Liver (tissue), 9 donors: ENCODE measurements around the gene SSBP2. TPM values are rescaled to one million over a fixed set of nuclear protein-coding genes. Genes with fewer than 3 reads are reported as not detected.
"Not testable (repeated sequence)": the region's sequence is repeated elsewhere in the genome, so short reads cannot be mapped to it uniquely, and the experiment has no call there.

Experiments
- DNase-seq: peaks from one replicate; pipeline ENCODE4 v3.0.0-alpha.2; 2017; ENCODE audit warnings: low spot score
- H3K27ac ChIP-seq, 2 donors: one replicate each; pipeline ENCODE4 v1.7.0; 2013; ENCODE audit warnings: inconsistent platforms in 2 of 2, low read length in 2 of 2, control low read depth in 1 of 2, low read depth in 1 of 2, mild to moderate bottlenecking in 1 of 2
- H3K27me3 ChIP-seq, 4 donors: one replicate each; pipeline versions ENCODE4 v1.6.1 to v1.7.0; 2013; ENCODE audit warnings: low read length in 3 of 4, inconsistent platforms in 1 of 4, mild to moderate bottlenecking in 1 of 4, moderate library complexity in 1 of 4; ENCODE audit not compliant: control insufficient read depth in 4 of 4, insufficient read depth in 4 of 4
- H3K36me3 ChIP-seq, 4 donors: one replicate each; pipeline versions ENCODE4 v1.6.1 to v1.7.0; 2013; ENCODE audit warnings: low read length in 3 of 4, mild to moderate bottlenecking in 3 of 4, low read depth in 1 of 4, moderate library complexity in 1 of 4; ENCODE audit not compliant: control insufficient read depth in 4 of 4, insufficient read depth in 3 of 4
- H3K4me1 ChIP-seq, 4 donors: one replicate each; pipeline versions ENCODE4 v1.6.1 to v1.7.0; 2013; ENCODE audit warnings: low read length in 3 of 4, mild to moderate bottlenecking in 3 of 4, moderate library complexity in 1 of 4; ENCODE audit not compliant: control insufficient read depth in 4 of 4, insufficient read depth in 4 of 4
- H3K4me3 ChIP-seq, 3 donors: one replicate each; pipeline versions ENCODE4 v1.6.1 to v1.7.0; 2013; ENCODE audit warnings: low read length in 3 of 3, control low read depth in 1 of 3, low read depth in 1 of 3, mild to moderate bottlenecking in 1 of 3
- H3K9ac ChIP-seq, 2 donors: one replicate each; pipeline ENCODE4 v1.7.0; 2013; ENCODE audit warnings: low read length in 2 of 2, mild to moderate bottlenecking in 2 of 2, moderate library complexity in 2 of 2, control low read depth in 1 of 2, low read depth in 1 of 2
- H3K9me3 ChIP-seq, 4 donors: one replicate each; pipeline versions ENCODE4 v1.6.1 to v1.7.0; 2013; ENCODE audit warnings: low read length in 3 of 4; ENCODE audit not compliant: control insufficient read depth in 4 of 4
- EGR1 ChIP-seq, 2 donors: IDR thresholded peaks; 2 replicates each; pipeline ENCODE4 v1.6.1; 2016 to 2018; ENCODE audit warnings: antibody characterized with exemption in 2 of 2, low read depth in 2 of 2
- FOXA1 ChIP-seq: IDR thresholded peaks from 2 replicates; pipeline ENCODE4 v1.6.1; 2016; ENCODE audit warnings: antibody characterized with exemption
- FOXA2 ChIP-seq: IDR thresholded peaks from 2 replicates; pipeline ENCODE4 v1.6.1; 2016; ENCODE audit warnings: antibody characterized with exemption
- JUND ChIP-seq, 2 donors: IDR thresholded peaks; 2 replicates each; pipeline ENCODE4 v1.6.1; 2016; ENCODE audit warnings: antibody characterized with exemption in 2 of 2
- NR2F2 ChIP-seq: IDR thresholded peaks from 2 replicates; pipeline ENCODE4 v1.6.1; 2016; ENCODE audit warnings: antibody characterized with exemption
- RAD21 ChIP-seq, 2 donors: IDR thresholded peaks; 2 replicates each; pipeline ENCODE4 v1.6.1; 2016; ENCODE audit warnings: antibody characterized with exemption in 2 of 2, mild to moderate bottlenecking in 2 of 2
- RXRA ChIP-seq, 2 donors: IDR thresholded peaks; 2 replicates each; pipeline ENCODE4 v1.6.1; 2017 to 2018; ENCODE audit warnings: antibody characterized with exemption in 2 of 2, mild to moderate bottlenecking in 1 of 2
- SP1 ChIP-seq: IDR thresholded peaks from 2 replicates; pipeline ENCODE4 v1.6.1; 2018; ENCODE audit warnings: antibody characterized with exemption, mild to moderate bottlenecking
- TAF1 ChIP-seq: conservative IDR thresholded peaks from 2 replicates; pipeline ENCODE4 v1.6.1; 2016; ENCODE audit warnings: antibody characterized with exemption, mild to moderate bottlenecking
- WGBS: extraction: QIAGEN DNeasy Blood & Tissue Kit; methylation state at CpG from one replicate; pipeline ENCODE4 v1.1.7; 2013; 5-methylcytosine and 5-hydroxymethylcytosine counted together
- polyA plus RNA-seq, 2 donors: library from polyadenylated mRNA; stranded (reverse) in 1 of 2; unstranded in 1 of 2; fragments of 200-250 nt in 1 of 2; fragments of >200 nt in 1 of 2; fragmentation: Nextera tagmentation in 1 of 2; extraction: Ambion mirVana in 1 of 2; gene quantifications; one replicate each; pipeline versions ENCODE4 v1.2.1 to v1.2.3, GENCODE V29; 2013 to 2015
- total RNA-seq, 2 donors: library from RNA; depleted of rRNA; stranded (reverse); fragments of >200 nt; gene quantifications; one replicate each; pipeline ENCODE4 v1.2.3, GENCODE V29; 2014
- TF ChIP-seq, protein P1 (sequence below): IDR thresholded peaks from 2 replicates; pipeline ENCODE4 v1.6.1; 2016; ENCODE audit warnings: antibody characterized with exemption
- TF ChIP-seq, protein P2 (sequence below): IDR thresholded peaks from 2 replicates; pipeline ENCODE4 v1.6.1; 2016; ENCODE audit warnings: antibody characterized with exemption, mild to moderate bottlenecking
- TF ChIP-seq, protein P3 (sequence below): IDR thresholded peaks from 2 replicates; pipeline ENCODE4 v1.6.1; 2016; ENCODE audit warnings: antibody characterized with exemption
- donor health status: healthy.
- donor health status: healthy.
- donor health status: healthy.
- donor health status: healthy.
- donor health status: healthy.

The SSBP2 gene
- total and polyA plus RNA-seq, 4 donors = 2.2 to 10.1 (median 4.1) TPM

DNA sequence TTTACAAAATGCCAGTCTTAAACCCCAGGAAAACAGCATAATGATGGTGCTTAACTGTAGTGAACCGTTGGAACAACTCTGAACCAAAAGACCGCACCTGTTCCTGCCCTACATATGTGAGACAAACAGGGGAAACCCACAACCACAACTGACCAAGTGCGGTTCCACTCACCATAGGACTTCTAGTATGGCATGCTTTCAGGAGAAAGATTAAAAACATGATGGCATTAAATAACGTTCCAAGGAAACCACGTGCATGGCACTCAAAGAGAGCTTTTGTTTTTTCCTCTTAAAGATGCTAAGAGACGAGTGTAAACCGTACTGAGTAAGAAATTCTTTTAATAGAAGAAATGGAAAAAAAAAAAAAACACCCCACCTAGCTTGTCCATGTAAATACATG, 119.8 kb downstream of the SSBP2 start:
- Histone ChIP-seq H3K4me1 (no peaks in the 10 kb centered on the region), H3K4me3 (no peak overlapping the region), H3K36me3 (no peaks in the 10 kb centered on the region), H3K27me3 (no peaks in the 10 kb centered on the region), H3K9me3 (no peaks in the 10 kb centered on the region), H3K9ac (no peak overlapping the region), H3K27ac (no peak overlapping the region)
- TF ChIP-seq RAD21 (IDR thresholded peaks at IDR 0.05) (no peak), JUND (IDR thresholded peaks at IDR 0.05) (no peak), TAF1 (no peak), NR2F2 (no peak)
- TF ChIP-seq, protein P1, sequence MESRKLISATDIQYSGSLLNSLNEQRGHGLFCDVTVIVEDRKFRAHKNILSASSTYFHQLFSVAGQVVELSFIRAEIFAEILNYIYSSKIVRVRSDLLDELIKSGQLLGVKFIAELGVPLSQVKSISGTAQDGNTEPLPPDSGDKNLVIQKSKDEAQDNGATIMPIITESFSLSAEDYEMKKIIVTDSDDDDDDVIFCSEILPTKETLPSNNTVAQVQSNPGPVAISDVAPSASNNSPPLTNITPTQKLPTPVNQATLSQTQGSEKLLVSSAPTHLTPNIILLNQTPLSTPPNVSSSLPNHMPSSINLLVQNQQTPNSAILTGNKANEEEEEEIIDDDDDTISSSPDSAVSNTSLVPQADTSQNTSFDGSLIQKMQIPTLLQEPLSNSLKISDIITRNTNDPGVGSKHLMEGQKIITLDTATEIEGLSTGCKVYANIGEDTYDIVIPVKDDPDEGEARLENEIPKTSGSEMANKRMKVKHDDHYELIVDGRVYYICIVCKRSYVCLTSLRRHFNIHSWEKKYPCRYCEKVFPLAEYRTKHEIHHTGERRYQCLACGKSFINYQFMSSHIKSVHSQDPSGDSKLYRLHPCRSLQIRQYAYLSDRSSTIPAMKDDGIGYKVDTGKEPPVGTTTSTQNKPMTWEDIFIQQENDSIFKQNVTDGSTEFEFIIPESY = no peak
- TF ChIP-seq, protein P2, sequence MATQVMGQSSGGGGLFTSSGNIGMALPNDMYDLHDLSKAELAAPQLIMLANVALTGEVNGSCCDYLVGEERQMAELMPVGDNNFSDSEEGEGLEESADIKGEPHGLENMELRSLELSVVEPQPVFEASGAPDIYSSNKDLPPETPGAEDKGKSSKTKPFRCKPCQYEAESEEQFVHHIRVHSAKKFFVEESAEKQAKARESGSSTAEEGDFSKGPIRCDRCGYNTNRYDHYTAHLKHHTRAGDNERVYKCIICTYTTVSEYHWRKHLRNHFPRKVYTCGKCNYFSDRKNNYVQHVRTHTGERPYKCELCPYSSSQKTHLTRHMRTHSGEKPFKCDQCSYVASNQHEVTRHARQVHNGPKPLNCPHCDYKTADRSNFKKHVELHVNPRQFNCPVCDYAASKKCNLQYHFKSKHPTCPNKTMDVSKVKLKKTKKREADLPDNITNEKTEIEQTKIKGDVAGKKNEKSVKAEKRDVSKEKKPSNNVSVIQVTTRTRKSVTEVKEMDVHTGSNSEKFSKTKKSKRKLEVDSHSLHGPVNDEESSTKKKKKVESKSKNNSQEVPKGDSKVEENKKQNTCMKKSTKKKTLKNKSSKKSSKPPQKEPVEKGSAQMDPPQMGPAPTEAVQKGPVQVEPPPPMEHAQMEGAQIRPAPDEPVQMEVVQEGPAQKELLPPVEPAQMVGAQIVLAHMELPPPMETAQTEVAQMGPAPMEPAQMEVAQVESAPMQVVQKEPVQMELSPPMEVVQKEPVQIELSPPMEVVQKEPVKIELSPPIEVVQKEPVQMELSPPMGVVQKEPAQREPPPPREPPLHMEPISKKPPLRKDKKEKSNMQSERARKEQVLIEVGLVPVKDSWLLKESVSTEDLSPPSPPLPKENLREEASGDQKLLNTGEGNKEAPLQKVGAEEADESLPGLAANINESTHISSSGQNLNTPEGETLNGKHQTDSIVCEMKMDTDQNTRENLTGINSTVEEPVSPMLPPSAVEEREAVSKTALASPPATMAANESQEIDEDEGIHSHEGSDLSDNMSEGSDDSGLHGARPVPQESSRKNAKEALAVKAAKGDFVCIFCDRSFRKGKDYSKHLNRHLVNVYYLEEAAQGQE = no peak
- no peak for DNase-seq
- WGBS = 81% methylated on average over 7 of the region's 7 CpGs

DNA sequence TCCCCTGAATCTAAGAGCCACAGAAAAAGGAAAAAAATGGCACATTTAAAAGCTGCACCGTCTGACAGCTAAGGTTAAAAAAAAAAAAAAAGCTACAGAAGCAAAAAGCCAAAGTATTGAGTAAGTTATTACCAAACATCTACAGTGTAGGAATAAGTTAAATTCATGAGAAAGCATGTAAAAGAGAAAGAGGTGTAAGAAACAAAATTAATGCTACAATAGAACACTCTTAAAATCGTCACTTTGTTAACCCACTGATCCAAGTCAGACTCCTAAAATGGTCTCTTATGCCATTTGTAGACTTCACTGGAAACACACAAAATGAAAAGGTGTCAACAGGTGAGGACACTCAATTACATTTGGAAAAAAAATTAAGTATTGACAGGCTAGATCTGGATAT, 120.2 kb downstream of the SSBP2 start:
- no peak for TF ChIP-seq RXRA (IDR thresholded peaks at IDR 0.05)
- TF ChIP-seq, protein P3, sequence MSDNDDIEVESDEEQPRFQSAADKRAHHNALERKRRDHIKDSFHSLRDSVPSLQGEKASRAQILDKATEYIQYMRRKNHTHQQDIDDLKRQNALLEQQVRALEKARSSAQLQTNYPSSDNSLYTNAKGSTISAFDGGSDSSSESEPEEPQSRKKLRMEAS = no peak

DNA sequence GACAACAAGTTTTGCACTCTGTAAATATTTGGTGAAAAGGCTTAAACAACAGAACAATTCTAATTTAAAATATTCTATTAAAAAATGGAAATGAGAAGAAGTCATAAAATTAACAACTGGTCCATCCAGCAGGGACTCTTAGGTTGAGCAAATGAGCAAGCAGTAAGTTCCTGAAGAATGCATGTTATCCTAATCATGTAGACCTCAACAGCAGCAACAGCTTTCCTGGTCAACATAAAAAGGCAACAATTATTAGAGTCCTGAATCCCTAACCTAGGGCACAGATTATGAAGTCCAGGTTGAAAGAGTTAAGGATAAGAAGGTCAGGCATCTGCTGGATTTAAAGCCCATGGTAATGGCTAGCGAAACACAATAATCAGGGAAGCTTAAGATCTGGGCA, 120.9 kb downstream of the SSBP2 start:
- H3K4me3 ChIP-seq = no peak overlapping the region
- WGBS = 95% methylated on average over 1 of the region's 1 CpG

More for the DNA sequence above, 120.2 kb downstream of the SSBP2 start:
- Histone ChIP-seq H3K9me3 (no peaks in the 10 kb centered on the region), H3K4me1 (no peaks in the 10 kb centered on the region), H3K27me3 (no peaks in the 10 kb centered on the region), H3K36me3 (no peaks in the 10 kb centered on the region), H3K27ac (no peak overlapping the region), H3K4me3 (no peak overlapping the region), H3K9ac (no peak overlapping the region)
- WGBS = 77% methylated on average over 2 of the region's 2 CpGs
- no peak for DNase-seq

DNA sequence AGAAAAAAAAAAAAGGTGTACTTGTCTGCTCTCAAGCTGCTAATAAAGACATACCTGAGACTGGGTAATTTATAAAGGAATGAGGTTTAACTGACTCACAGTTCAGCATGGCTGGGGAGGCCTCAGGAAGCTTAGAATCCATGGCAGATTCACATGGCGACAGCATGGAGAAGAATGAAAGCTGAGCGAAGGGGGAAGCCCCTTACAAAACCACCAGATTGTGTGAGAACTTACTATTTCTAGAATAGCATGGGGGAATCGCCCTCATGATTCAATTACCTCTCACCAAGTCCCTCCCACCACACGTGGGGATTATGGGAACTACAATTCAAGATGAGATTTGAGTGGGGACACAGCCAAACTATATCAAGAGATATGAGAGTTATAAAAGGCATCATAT, 122.8 kb downstream of the SSBP2 start:
- H3K4me3 ChIP-seq, DNase-seq: not testable (repeated sequence)
- WGBS = 90% methylated on average over 4 of the region's 4 CpGs

More for the DNA sequence above, 120.9 kb downstream of the SSBP2 start:
- H3K9ac ChIP-seq = no peak overlapping the region
- DNase-seq = no peak
- no peaks in the 10 kb centered on the region for H3K4me1 ChIP-seq
- H3K36me3 ChIP-seq = no peaks in the 10 kb centered on the region
- H3K27ac ChIP-seq = no peak overlapping the region
- no peaks in the 10 kb centered on the region for H3K9me3 ChIP-seq
- TF ChIP-seq SP1 (no peak), EGR1 (IDR thresholded peaks at IDR 0.05; ENCODE audit: low read depth in 2 of 2) (no peak), RAD21 (IDR thresholded peaks at IDR 0.05) (no peak), FOXA1 (no peak), JUND (IDR thresholded peaks at IDR 0.05) (no peak), TAF1 (no peak), FOXA2 (no peak)
- TF ChIP-seq, protein P2 = no peak
- no peaks in the 10 kb centered on the region for H3K27me3 ChIP-seq

More for the DNA sequence above, 122.8 kb downstream of the SSBP2 start:
- not testable (repeated sequence) for H3K27ac ChIP-seq, H3K36me3 ChIP-seq, H3K27me3 ChIP-seq, H3K9me3 ChIP-seq, H3K4me1 ChIP-seq, H3K9ac ChIP-seq
